ENCODE data around the gene DLGAP3. TPM values are rescaled to one million over a fixed set of nuclear protein-coding genes. Genes with fewer than 3 reads are reported as not detected.
A peak's percentile ranks its signal among the peaks of the same experiment; 100 is the strongest.

DLGAP3 gene
- total RNA-seq, 1 experiment from 2014 or later: not detected

GRCh38 chr1:34889705-34890104, 39.7 kb downstream of the DLGAP3 start:
- no peak for DNase-seq (ENCODE audit: low spot score)
- POLR2A ChIA-PET (ENCODE audit: low non-redundant PET): no interaction called here
- CTCF ChIA-PET: interaction anchor here (0.5 kb wide), 2 partner anchors 420 to 948 kb away, joined by 4 read pairs; no protein-coding TSS in a partner anchor

GRCh38 chr1:34887593-34887992, 41.9 kb downstream of the DLGAP3 start:
- Histone ChIP-seq H3K27ac (ENCODE audit: low read depth, low read length, poor library complexity, severe bottlenecking) (no peak overlapping the region), H3K4me1 (ENCODE audit: insufficient read depth, low read length, poor library complexity, severe bottlenecking) (peaks cover 7% of the 10 kb centered on the region), H3K4me3 (ENCODE audit: low read depth, low read length, poor library complexity, severe bottlenecking) (no peak overlapping the region), H3K36me3 (ENCODE audit: insufficient read depth, low read length, poor library complexity, severe bottlenecking) (no peaks in the 10 kb centered on the region), H3K27me3 (replicated peaks; ENCODE audit: insufficient read depth, low read depth, low read length, poor library complexity) (peaks cover 53% of the 10 kb centered on the region), H3K9me3 (ENCODE audit: low read depth, low read length, poor library complexity, severe bottlenecking) (peaks cover 6% of the 10 kb centered on the region)
- intact Hi-C loops (cut with micrococcal nuclease; ENCODE audit: unreplicated experiment): no loop called here
- POLR2A ChIA-PET (ENCODE audit: low non-redundant PET): no interaction called here
- no peak for DNase-seq (ENCODE audit: low spot score)
- CTCF ChIA-PET: no interaction called here
- no TSS peak for BruUV-seq (replicated peaks)
- no peak for TF ChIP-seq CTCF (conservative IDR thresholded peaks at IDR 0.05; ENCODE audit: low read depth, low read length)
- TF ChIP-seq EZH2 (IDR thresholded peaks at IDR 0.05; ENCODE audit: borderline replicate concordance, low read depth, low read length, poor library complexity, severe bottlenecking): no peak

More at GRCh38 chr1:34889705-34890104, 39.7 kb downstream of the DLGAP3 start:
- Histone ChIP-seq H3K4me3 (ENCODE audit: low read depth, low read length, poor library complexity, severe bottlenecking) (no peak overlapping the region), H3K36me3 (ENCODE audit: insufficient read depth, low read length, poor library complexity, severe bottlenecking) (no peaks in the 10 kb centered on the region), H3K4me1 (ENCODE audit: insufficient read depth, low read length, poor library complexity, severe bottlenecking) (peaks cover 7% of the 10 kb centered on the region), H3K27me3 (replicated peaks; ENCODE audit: insufficient read depth, low read depth, low read length, poor library complexity) (peaks cover 38% of the 10 kb centered on the region), H3K9me3 (ENCODE audit: low read depth, low read length, poor library complexity, severe bottlenecking) (peaks cover 8% of the 10 kb centered on the region), H3K27ac (ENCODE audit: low read depth, low read length, poor library complexity, severe bottlenecking) (no peak overlapping the region)
- BruUV-seq (replicated peaks): no TSS peak
- TF ChIP-seq CTCF (conservative IDR thresholded peaks at IDR 0.05; ENCODE audit: low read depth, low read length) (no peak), EZH2 (IDR thresholded peaks at IDR 0.05; ENCODE audit: borderline replicate concordance, low read depth, low read length, poor library complexity, severe bottlenecking) (no peak)
- intact Hi-C loops (cut with micrococcal nuclease; ENCODE audit: unreplicated experiment): no loop called here

GRCh38 chr1:34885405-34886247, 43.8 kb downstream of the DLGAP3 start:
- ChIA-PET CTCF (no interaction called here), POLR2A (ENCODE audit: low non-redundant PET) (no interaction called here)

More at GRCh38 chr1:34885405-34886247, 43.8 kb downstream of the DLGAP3 start:
- Histone ChIP-seq H3K27me3 (replicated peaks; ENCODE audit: insufficient read depth, low read depth, low read length, poor library complexity) (peaks cover 67% of the 10 kb centered on the region), H3K9me3 (ENCODE audit: low read depth, low read length, poor library complexity, severe bottlenecking) (no peaks in the 10 kb centered on the region), H3K36me3 (ENCODE audit: insufficient read depth, low read length, poor library complexity, severe bottlenecking) (no peaks in the 10 kb centered on the region), H3K27ac (ENCODE audit: low read depth, low read length, poor library complexity, severe bottlenecking) (no peak overlapping the region), H3K4me3 (ENCODE audit: low read depth, low read length, poor library complexity, severe bottlenecking) (peak overlapping the region; percentile 27), H3K4me1 (ENCODE audit: insufficient read depth, low read length, poor library complexity, severe bottlenecking) (peaks cover 7% of the 10 kb centered on the region)
- intact Hi-C loops (cut with micrococcal nuclease; ENCODE audit: unreplicated experiment): no loop called here
- TF ChIP-seq EZH2 (IDR thresholded peaks at IDR 0.05; ENCODE audit: borderline replicate concordance, low read depth, low read length, poor library complexity, severe bottlenecking) (peak; percentile 65), CTCF (conservative IDR thresholded peaks at IDR 0.05; ENCODE audit: low read depth, low read length) (no peak)
- peak; percentile 44 for DNase-seq (ENCODE audit: low spot score)
- no TSS peak for BruUV-seq (replicated peaks)
